ENCODE results near the gene NKAIN1. TPM values are rescaled to one million over a fixed set of nuclear protein-coding genes. Genes with fewer than 3 reads are reported as not detected.
A peak's percentile ranks its signal among the peaks of the same experiment; 100 is the strongest.

NKAIN1 gene
- total RNA-seq, 1 experiment from 2014 or later, result 0.05 TPM

DNA sequence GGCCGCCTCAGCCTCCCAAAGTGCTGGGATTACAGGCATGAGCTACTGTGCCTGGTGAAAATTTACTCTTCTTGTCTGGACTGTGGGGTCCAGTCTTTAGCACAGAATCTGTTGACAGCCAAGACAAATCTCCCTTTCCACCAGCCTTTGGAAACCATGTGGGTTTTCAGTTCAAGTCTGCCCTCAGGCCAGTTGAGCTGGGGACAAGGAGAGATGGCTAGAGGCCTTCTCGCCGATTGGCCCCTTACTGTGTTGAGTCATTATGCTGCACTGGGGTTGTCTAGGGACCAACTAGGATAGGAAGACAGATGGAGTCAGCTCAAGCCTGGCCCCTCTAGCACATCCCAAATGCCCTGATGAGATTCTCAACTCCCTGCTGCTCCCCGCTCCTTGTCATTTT, 8.6 kb upstream of the NKAIN1 start:
- DNase-seq (ENCODE audit: low read depth in 1 of 2, low spot score in 2 of 2), result no peak
- Histone ChIP-seq H3K36me3 (no peaks in the 10 kb centered on the region), H3K4me1 (replicated peaks) (no peaks in the 10 kb centered on the region), H3K9me3 (replicated peaks) (no peaks in the 10 kb centered on the region), H3K4me3 (no peak overlapping the region), H3K27ac (no peak overlapping the region), H3K27me3 (replicated peaks) (no peaks in the 10 kb centered on the region)

GRCh38 chr1:31244326-31244725, 4.6 kb upstream of the NKAIN1 start:
- DNase-seq (ENCODE audit: low read depth in 1 of 2, low spot score in 2 of 2), result no peak
- Histone ChIP-seq H3K27ac (no peak overlapping the region), H3K4me1 (replicated peaks) (peaks cover 7% of the 10 kb centered on the region), H3K4me3 (no peak overlapping the region), H3K36me3 (no peaks in the 10 kb centered on the region), H3K27me3 (replicated peaks) (peaks cover 18% of the 10 kb centered on the region), H3K9me3 (replicated peaks) (no peaks in the 10 kb centered on the region)

GRCh38 chr1:31243501-31244286, 4.0 kb upstream of the NKAIN1 start:
- Histone ChIP-seq H3K4me3 (no peak overlapping the region), H3K27me3 (replicated peaks) (peaks cover 25% of the 10 kb centered on the region), H3K9me3 (replicated peaks) (0 out of 2 replicates have a peak, but pooled peaks cover 3% of the 10 kb centered on the region), H3K27ac (no peak overlapping the region), H3K36me3 (no peaks in the 10 kb centered on the region), H3K4me1 (replicated peaks) (peaks cover 14% of the 10 kb centered on the region)
- no peak for DNase-seq (ENCODE audit: low read depth in 1 of 2, low spot score in 2 of 2)

- Histone ChIP-seq H3K4me3 (no peak overlapping the region), H3K27me3 (replicated peaks) (peaks cover 45% of the 10 kb centered on the region), H3K4me1 (replicated peaks) (peaks cover 14% of the 10 kb centered on the region), H3K27ac (no peak overlapping the region), H3K9me3 (replicated peaks) (0 out of 2 replicates have a peak, but pooled peaks cover 3% of the 10 kb centered on the region), H3K36me3 (no peaks in the 10 kb centered on the region)
- DNase-seq (ENCODE audit: low read depth in 1 of 2, low spot score in 2 of 2), result no peak
Observed at GRCh38 chr1:31241321-31241720, 1.6 kb upstream of the NKAIN1 start.

DNA sequence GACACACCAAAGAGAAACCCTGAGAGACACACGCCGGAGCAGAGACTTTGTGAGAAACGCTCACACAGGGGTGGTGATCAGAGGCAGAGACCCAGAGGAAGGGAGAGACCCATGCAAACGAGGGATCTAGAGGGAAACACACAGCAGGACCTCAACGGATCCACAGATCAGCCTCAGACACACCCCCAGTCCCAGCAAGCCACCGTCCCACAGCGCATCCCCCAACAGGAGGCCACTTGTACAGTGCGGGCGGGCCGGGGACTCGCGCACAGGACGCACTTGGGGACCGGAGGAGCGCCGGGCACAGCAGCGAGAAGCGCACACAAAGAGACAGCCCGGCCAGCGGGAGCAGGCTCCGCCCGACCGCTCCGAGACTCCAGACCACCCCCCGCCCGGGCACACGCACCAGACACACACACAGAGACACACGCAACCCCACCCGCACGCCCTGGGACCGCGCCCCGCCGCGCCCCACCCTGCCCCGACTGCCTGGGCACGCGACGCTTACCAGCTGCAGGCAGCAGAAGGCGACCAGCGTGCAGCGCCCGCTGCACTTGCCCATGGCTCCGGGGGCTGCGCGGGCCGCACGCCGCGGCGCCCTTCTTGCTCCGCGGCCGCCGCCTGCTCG, 587 bp downstream of the NKAIN1 start:
- Histone ChIP-seq H3K27me3 (replicated peaks) (peaks cover 53% of the 10 kb centered on the region), H3K4me1 (replicated peaks) (peaks cover 14% of the 10 kb centered on the region), H3K9me3 (replicated peaks) (0 out of 2 replicates have a peak, but pooled peaks cover 3% of the 10 kb centered on the region), H3K4me3 (peak overlapping the region; percentile 24), H3K36me3 (no peaks in the 10 kb centered on the region), H3K27ac (no peak overlapping the region)
- DNase-seq (ENCODE audit: low read depth in 1 of 2, low spot score in 2 of 2), result peak in 1 of 2 experiments; percentile 17

GRCh38 chr1:31238612-31238985, 1.1 kb downstream of the NKAIN1 start:
- Histone ChIP-seq H3K4me3 (no peak overlapping the region), H3K27me3 (replicated peaks) (peaks cover 53% of the 10 kb centered on the region), H3K9me3 (replicated peaks) (0 out of 2 replicates have a peak, but pooled peaks cover 3% of the 10 kb centered on the region), H3K27ac (no peak overlapping the region), H3K4me1 (replicated peaks) (peaks cover 14% of the 10 kb centered on the region), H3K36me3 (no peaks in the 10 kb centered on the region)
- DNase-seq (ENCODE audit: low read depth in 1 of 2, low spot score in 2 of 2), result no peak

- H3K27me3 ChIP-seq (replicated peaks), result peaks cover 35% of the 10 kb centered on the region
- H3K4me1 ChIP-seq (replicated peaks), result peaks cover 10% of the 10 kb centered on the region
- no peak overlapping the region for H3K4me3 ChIP-seq
- H3K27ac ChIP-seq, result no peak overlapping the region
- no peak for DNase-seq (ENCODE audit: low read depth in 1 of 2, low spot score in 2 of 2)
- 0 out of 2 replicates have a peak, but pooled peaks cover 3% of the 10 kb centered on the region for H3K9me3 ChIP-seq (replicated peaks)
- no peaks in the 10 kb centered on the region for H3K36me3 ChIP-seq
Observed at GRCh38 chr1:31234870-31235269, 4.8 kb downstream of the NKAIN1 start.

DNA sequence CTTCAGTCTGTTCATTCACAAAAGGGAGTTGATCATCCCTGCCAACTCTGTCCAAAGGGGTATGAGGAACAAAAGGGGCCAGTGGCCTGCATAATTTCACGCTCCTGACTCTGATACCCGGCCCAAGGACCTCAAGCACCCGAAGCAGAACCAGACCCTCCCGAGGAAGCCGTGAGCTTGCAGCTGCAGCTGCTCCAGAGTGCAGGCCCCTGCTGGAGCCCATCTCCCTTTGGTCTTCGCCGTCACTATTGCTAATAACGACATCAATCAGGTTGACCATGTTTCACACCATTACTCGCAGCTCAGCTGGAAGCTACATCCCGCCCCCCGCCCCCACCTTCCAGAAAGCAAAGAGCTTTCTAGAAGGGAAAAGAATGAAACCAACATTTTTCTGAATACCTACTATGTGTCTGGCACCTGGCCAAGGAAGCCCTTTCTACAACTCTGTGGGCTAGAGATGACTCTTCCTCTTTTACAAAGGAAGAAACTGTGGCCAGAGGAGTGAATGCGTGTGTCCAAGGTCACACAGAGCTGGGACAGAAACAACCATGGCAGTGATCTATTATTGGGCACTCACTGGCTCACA, 5.5 kb downstream of the NKAIN1 start:
- H3K4me1 ChIP-seq (replicated peaks), result peaks cover 5% of the 10 kb centered on the region
- 0 out of 2 replicates have a peak, but pooled peaks cover 3% of the 10 kb centered on the region for H3K9me3 ChIP-seq (replicated peaks)
- H3K27ac ChIP-seq, result no peak overlapping the region
- H3K4me3 ChIP-seq, result no peak overlapping the region
- DNase-seq (ENCODE audit: low read depth in 1 of 2, low spot score in 2 of 2), result no peak
- H3K36me3 ChIP-seq, result no peaks in the 10 kb centered on the region
- H3K27me3 ChIP-seq (replicated peaks), result peaks cover 33% of the 10 kb centered on the region

DNA sequence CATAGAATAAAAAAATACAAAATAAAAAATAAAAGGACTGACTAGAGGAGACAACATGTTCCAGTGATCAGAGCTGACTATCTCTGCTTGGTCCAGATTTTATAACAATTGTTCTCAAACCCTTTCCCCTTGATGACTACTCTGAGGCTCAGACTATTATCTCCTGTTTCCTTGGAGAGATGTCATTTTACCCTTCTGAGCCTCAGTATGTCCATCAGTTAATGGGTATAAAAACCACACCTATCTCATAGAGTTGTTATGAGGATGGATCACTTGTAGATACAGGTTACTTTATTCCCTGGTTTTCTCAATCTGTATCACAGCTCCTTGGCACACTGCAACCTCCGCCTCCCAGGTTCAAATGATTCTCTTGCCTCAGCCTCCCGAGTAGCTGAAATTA, 7.0 kb downstream of the NKAIN1 start:
- Histone ChIP-seq H3K27me3 (replicated peaks) (peaks cover 18% of the 10 kb centered on the region), H3K4me3 (no peak overlapping the region), H3K27ac (no peak overlapping the region), H3K36me3 (no peaks in the 10 kb centered on the region), H3K9me3 (replicated peaks) (no peaks in the 10 kb centered on the region), H3K4me1 (replicated peaks) (no peaks in the 10 kb centered on the region)
- DNase-seq (ENCODE audit: low read depth in 1 of 2, low spot score in 2 of 2), result no peak

- Histone ChIP-seq H3K27me3 (replicated peaks) (peaks cover 13% of the 10 kb centered on the region; the same call in 1 of the 2 replicates), H3K27ac (no peak overlapping the region), H3K4me3 (no peak overlapping the region), H3K36me3 (no peaks in the 10 kb centered on the region), H3K4me1 (replicated peaks) (no peaks in the 10 kb centered on the region), H3K9me3 (replicated peaks) (no peaks in the 10 kb centered on the region)
- DNase-seq (ENCODE audit: low read depth in 1 of 2, low spot score in 2 of 2), result no peak
Observed at GRCh38 chr1:31231802-31232201, 7.9 kb downstream of the NKAIN1 start.

- no peaks in the 10 kb centered on the region for H3K9me3 ChIP-seq (replicated peaks)
- H3K36me3 ChIP-seq, result no peaks in the 10 kb centered on the region
- H3K27me3 ChIP-seq (replicated peaks), result 0 out of 2 replicates have a peak, but pooled peaks cover 3% of the 10 kb centered on the region
- DNase-seq (ENCODE audit: low read depth in 1 of 2, low spot score in 2 of 2), result no peak
- H3K27ac ChIP-seq, result no peak overlapping the region
- H3K4me1 ChIP-seq (replicated peaks), result no peaks in the 10 kb centered on the region
- no peak overlapping the region for H3K4me3 ChIP-seq
Observed at GRCh38 chr1:31230378-31230777, 9.3 kb downstream of the NKAIN1 start.

DNA sequence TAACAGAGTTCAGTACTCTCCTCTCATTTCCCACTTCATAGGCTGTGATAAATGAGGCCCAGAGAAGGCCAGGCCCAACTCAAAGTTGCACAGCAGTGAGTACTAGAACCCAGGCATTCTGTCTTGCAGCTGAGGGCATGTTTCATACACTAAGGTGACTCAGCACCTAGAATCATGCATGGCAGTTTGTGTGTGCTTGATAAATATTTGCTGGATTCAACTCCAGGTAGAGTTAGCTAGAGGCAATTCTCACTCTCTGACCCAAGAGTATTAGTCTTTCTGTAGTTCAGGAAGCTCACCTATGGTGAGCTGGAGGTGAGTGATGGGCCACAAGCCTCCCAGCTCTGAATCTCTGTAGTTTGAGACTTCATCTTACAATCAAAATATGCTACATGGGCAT, 10.7 kb downstream of the NKAIN1 start:
- Histone ChIP-seq H3K36me3 (no peaks in the 10 kb centered on the region), H3K27ac (no peak overlapping the region), H3K4me1 (replicated peaks) (no peaks in the 10 kb centered on the region), H3K27me3 (replicated peaks) (no peaks in the 10 kb centered on the region; the same call in 1 of the 2 replicates), H3K4me3 (no peak overlapping the region), H3K9me3 (replicated peaks) (no peaks in the 10 kb centered on the region)
- no peak for DNase-seq (ENCODE audit: low read depth in 1 of 2, low spot score in 2 of 2)

DNA sequence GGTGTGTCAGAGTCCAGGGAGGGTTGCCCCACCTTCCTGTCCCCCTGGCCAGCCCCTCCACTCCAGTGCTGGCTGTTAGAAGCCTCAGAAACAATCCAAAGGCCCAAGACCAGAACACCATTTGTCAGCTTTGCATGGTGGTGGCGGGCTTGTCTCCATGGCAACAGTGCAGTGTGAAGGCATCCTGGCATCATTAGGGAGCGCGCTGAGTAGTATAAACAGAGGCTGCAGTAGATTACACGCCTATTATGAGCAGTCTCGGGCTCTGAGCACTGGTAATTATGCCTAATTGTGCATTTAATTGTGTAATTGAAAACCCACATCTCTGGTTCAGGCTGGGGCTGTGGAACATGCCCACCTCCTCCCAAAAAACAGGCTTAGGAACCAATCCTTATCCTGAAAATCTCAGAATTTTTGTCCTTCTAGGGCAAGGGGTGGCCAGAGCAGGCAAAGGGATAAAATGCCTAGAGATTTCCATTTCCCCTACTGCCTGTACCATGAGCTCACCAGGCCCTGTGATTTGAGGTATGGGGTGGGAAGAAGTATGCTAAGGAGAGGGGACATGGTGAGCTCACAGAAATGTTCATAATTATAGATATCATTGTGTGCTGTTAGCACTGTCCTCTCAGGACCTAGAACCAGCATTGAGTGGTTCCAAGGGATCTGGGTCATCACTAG, 11.7 kb downstream of the NKAIN1 start:
- Histone ChIP-seq H3K27ac (no peak overlapping the region), H3K4me1 (replicated peaks) (no peaks in the 10 kb centered on the region), H3K9me3 (replicated peaks) (no peaks in the 10 kb centered on the region), H3K36me3 (no peaks in the 10 kb centered on the region), H3K27me3 (replicated peaks) (peaks cover 3% of the 10 kb centered on the region; the same call in 1 of the 2 replicates), H3K4me3 (no peak overlapping the region)
- DNase-seq (ENCODE audit: low read depth in 1 of 2, low spot score in 2 of 2), result no peak

Data from SJSA1 (cell line).